H1 (cell line): ENCODE results near the gene CD46. TPM values are rescaled to one million over a fixed set of nuclear protein-coding genes. Genes with fewer than 3 reads are reported as not detected.

Experiments used
- CTCF ChIA-PET: fragments of 300-600 bp; sonication (Branson Sonifier 250); formaldehyde crosslinking; loops from one replicate; lab custom pipeline; 2021; ENCODE audit not compliant: partially characterized antibody; lab: Charles Lee
- POLR2A ChIA-PET: fragments of 300-600 bp; sonication (Branson Sonifier 250); formaldehyde crosslinking; loops from one replicate; lab custom pipeline; 2021; ENCODE audit warnings: inconsistent platforms; ENCODE audit not compliant: partially characterized antibody; lab: Charles Lee
- DNase-seq, 2 experiments: peaks; one replicate each; pipeline versions ENCODE4 v3.0.0 to v3.0.0-alpha.2; 2010 to 2022; ENCODE audit warnings: low spot score in 2 of 2, low read depth in 1 of 2, mixed read lengths in 1 of 2
- FAIRE-seq: peaks from 2 replicates; lab custom pipeline; 2011; peaks lifted over from hg19 to GRCh38; lab: Jason Lieb, UNC
- H2AFZ ChIP-seq: 2 replicates; pipeline ENCODE4 v1.8.1; 2012; ENCODE audit warnings: low read length, inconsistent platforms
- H2AK5ac ChIP-seq: 2 replicates; pipeline ENCODE4 v1.6.1; 2013; ENCODE audit warnings: low read depth, low read length
- H2BK120ac ChIP-seq: replicated peaks from 2 replicates; pipeline ENCODE3; 2013; ENCODE audit warnings: low read depth, low read length, inconsistent platforms
- H2BK12ac ChIP-seq: 2 replicates; pipeline ENCODE4 v1.6.1; 2013; ENCODE audit warnings: low read depth, low read length
- H2BK15ac ChIP-seq: 2 replicates; pipeline ENCODE4 v1.6.1; 2013; ENCODE audit warnings: low read length
- H2BK20ac ChIP-seq: 2 replicates; pipeline ENCODE4 v1.6.1; 2013; ENCODE audit warnings: low read length
- H2BK5ac ChIP-seq: 2 replicates; pipeline ENCODE4 v1.6.1; 2013; ENCODE audit warnings: low read depth, low read length
- H3K14ac ChIP-seq: 2 replicates; pipeline ENCODE4 v1.6.1; 2013; ENCODE audit warnings: inconsistent platforms; ENCODE audit not compliant: insufficient read length
- H3K18ac ChIP-seq: 2 replicates; pipeline ENCODE4 v1.6.1; 2013; ENCODE audit warnings: low read length; ENCODE audit errors: extremely low read depth
- H3K23ac ChIP-seq: 2 replicates; pipeline ENCODE4 v1.6.1; 2013; ENCODE audit warnings: inconsistent platforms; ENCODE audit not compliant: insufficient read length
- H3K23me2 ChIP-seq: 2 replicates; pipeline ENCODE4 v1.6.1; 2013; ENCODE audit warnings: low read depth, low read length
- H3K27ac ChIP-seq: 2 replicates; pipeline ENCODE4 v1.6.1; 2011; ENCODE audit warnings: low read depth, low read length, inconsistent platforms
- H3K27me3 ChIP-seq, 4 experiments: replicated peaks in 1 of 4; 1 replicate in 1 of 4; 2 replicates in 3 of 4; pipeline versions ENCODE4 v1.6.1 to v1.8.1; 2011 to 2013; ENCODE audit warnings: low read length in 3 of 4, mild to moderate bottlenecking in 3 of 4, inconsistent platforms in 2 of 4, mixed read lengths in 2 of 4, moderate library complexity in 1 of 4; ENCODE audit not compliant: control insufficient read depth in 3 of 4, insufficient read depth in 3 of 4; ENCODE audit errors: extremely low read depth in 1 of 4
- H3K36me3 ChIP-seq, 4 experiments: 2 replicates each; pipeline versions ENCODE4 v1.6.1 to v1.8.1; 2011 to 2013; ENCODE audit warnings: mild to moderate bottlenecking in 4 of 4, low read length in 3 of 4, moderate library complexity in 2 of 4, control low read depth in 1 of 4, inconsistent platforms in 1 of 4; ENCODE audit not compliant: insufficient read depth in 4 of 4, control insufficient read depth in 2 of 4
- H3K4ac ChIP-seq: replicated peaks from 2 replicates; pipeline ENCODE3; 2013; ENCODE audit warnings: low read length, low read depth, mixed read lengths, inconsistent platforms; ENCODE audit not compliant: insufficient read length
- H3K4me1 ChIP-seq, 4 experiments: replicated peaks in 1 of 4; 1 replicate in 1 of 4; 2 replicates in 3 of 4; pipeline versions ENCODE4 v1.6.1 to v1.8.1; 2011 to 2013; ENCODE audit warnings: low read length in 3 of 4, inconsistent platforms in 2 of 4, mixed read lengths in 1 of 4; ENCODE audit not compliant: insufficient read depth in 4 of 4, control insufficient read depth in 3 of 4
- H3K4me2 ChIP-seq, 2 experiments: 2 replicates each; pipeline versions ENCODE4 v1.6.1 to v1.8.1; 2011 to 2013; ENCODE audit warnings: low read depth in 2 of 2, low read length in 2 of 2, control low read depth in 1 of 2, inconsistent platforms in 1 of 2, mild to moderate bottlenecking in 1 of 2; ENCODE audit not compliant: insufficient read depth in 1 of 2
- H3K4me3 ChIP-seq, 4 experiments: fragments of 200-600, 300-600 bp in 1 of 4; sonication (generic), shearing (Covaris generic), sonication (Bioruptor Twin) in 1 of 4; 2 replicates each; pipeline versions ENCODE4 v1.5.1 to v1.8.1; 2011 to 2016; ENCODE audit warnings: low read length in 4 of 4, low read depth in 3 of 4, control low read depth in 2 of 4, inconsistent platforms in 2 of 4, mild to moderate bottlenecking in 2 of 4, mixed read lengths in 1 of 4, moderate library complexity in 1 of 4; ENCODE audit not compliant: insufficient read depth in 2 of 4; ENCODE audit errors: extremely low read depth in 1 of 4
- H3K56ac ChIP-seq: replicated peaks from 2 replicates; pipeline ENCODE3; 2013; ENCODE audit warnings: low read depth, mild to moderate bottlenecking, mixed read lengths, low read length, inconsistent platforms; ENCODE audit not compliant: insufficient read length
- H3K79me1 ChIP-seq: 2 replicates; pipeline ENCODE4 v1.6.1; 2013; ENCODE audit warnings: low read depth, low read length, control low read depth
- H3K79me2 ChIP-seq, 2 experiments: 2 replicates each; pipeline versions ENCODE4 v1.6.1 to v1.8.1; 2012 to 2013; ENCODE audit warnings: low read length in 2 of 2, mild to moderate bottlenecking in 2 of 2, inconsistent platforms in 1 of 2; ENCODE audit not compliant: insufficient read depth in 2 of 2, control insufficient read depth in 1 of 2
- H3K9ac ChIP-seq, 4 experiments: replicated peaks in 1 of 4; 1 replicate in 1 of 4; 2 replicates in 3 of 4; pipeline versions ENCODE4 v1.6.1 to v1.8.1; 2011 to 2013; ENCODE audit warnings: low read depth in 3 of 4, low read length in 3 of 4, control low read depth in 2 of 4, mild to moderate bottlenecking in 2 of 4, moderate library complexity in 2 of 4, inconsistent platforms in 1 of 4; ENCODE audit errors: extremely low read depth in 1 of 4
- H3K9me3 ChIP-seq, 2 experiments: 2 replicates each; pipeline versions ENCODE4 v1.6.1 to v1.8.1; 2012 to 2013; ENCODE audit warnings: mild to moderate bottlenecking in 2 of 2, moderate library complexity in 2 of 2, control low read depth in 1 of 2, inconsistent platforms in 1 of 2, low read depth in 1 of 2, low read length in 1 of 2, mixed read lengths in 1 of 2; ENCODE audit not compliant: insufficient read depth in 2 of 2
- H4K20me1 ChIP-seq, 2 experiments: replicated peaks in 1 of 2; 2 replicates each; pipeline versions ENCODE3 to v1.8.1; 2011 to 2013; ENCODE audit warnings: inconsistent platforms in 2 of 2, low read length in 2 of 2, mild to moderate bottlenecking in 1 of 2; ENCODE audit not compliant: insufficient read depth in 2 of 2, control insufficient read depth in 1 of 2
- H4K5ac ChIP-seq: 2 replicates; pipeline ENCODE4 v1.6.1; 2013; ENCODE audit warnings: low read length, low read depth, mixed read lengths, inconsistent platforms; ENCODE audit not compliant: insufficient read length
- H4K8ac ChIP-seq: 2 replicates; pipeline ENCODE4 v1.8.0; 2013; ENCODE audit warnings: mild to moderate bottlenecking, moderate library complexity, low read length, inconsistent platforms; ENCODE audit not compliant: insufficient read depth; ENCODE audit errors: extremely low read depth
- H4K91ac ChIP-seq: replicated peaks from 2 replicates; pipeline ENCODE3; 2013; ENCODE audit warnings: low read length, mixed read lengths, inconsistent platforms; ENCODE audit not compliant: insufficient read length
- TAF7 ChIP-seq: optimal IDR thresholded peaks from 2 replicates; pipeline ENCODE3; 2011; ENCODE audit warnings: low read depth, mild to moderate bottlenecking, inconsistent platforms, low read length, moderate library complexity, borderline replicate concordance
- WGBS, 2 experiments: shearing (Covaris generic) in 1 of 2; methylation state at CpG; one replicate each; pipeline versions ENCODE4 v1.1.6 to v1.1.7; 2013 to 2015; ENCODE audit warnings: low lambda C conversion rate in 2 of 2, mixed read lengths in 2 of 2, inconsistent platforms in 1 of 2, low coverage in 1 of 2, missing lambda C conversion rate in 1 of 2; ENCODE audit not compliant: insufficient replicate concordance in 2 of 2, insufficient coverage in 1 of 2, insufficient read length in 1 of 2; ENCODE audit errors: extremely low coverage in 1 of 2, missing lambda C conversion rate in 1 of 2; 5-methylcytosine and 5-hydroxymethylcytosine counted together
- polyA plus RNA-seq, 7 experiments: library from polyadenylated mRNA; depleted of rRNA in 3 of 7; stranded (reverse) in 5 of 7; unstranded in 2 of 7; fragments of >200 nt in 5 of 7; fragments of 200-250 nt in 2 of 7; gene quantifications; 1 replicate in 5 of 7; 2 replicates in 1 of 7; 4 replicates in 1 of 7; pipeline versions ENCODE4 v1.2.1 to v1.2.3, GENCODE V29; 2011 to 2013; ENCODE audit warnings: missing spikeins in 2 of 7, mixed read lengths in 2 of 7
- total RNA-seq: library from RNA; stranded (reverse); fragmentation: NEBNext Ultra II Directional; extraction: Animal tissue kit (Norgen Biotek cat#: 25700); gene quantifications from 2 replicates; pipeline ENCODE4 v1.2.1, GENCODE V29; 2021
- TF ChIP-seq, protein P1 (sequence below): IDR thresholded peaks from 2 replicates; pipeline ENCODE4 v1.6.1; 2012; ENCODE audit warnings: inconsistent platforms

Gene CD46
- total and polyA plus RNA-seq, 2 of the 8 experiments (the other 6 are each of a cell fraction or from before 2014, with no cell fraction given): 60.9 to 113 TPM

DNA sequence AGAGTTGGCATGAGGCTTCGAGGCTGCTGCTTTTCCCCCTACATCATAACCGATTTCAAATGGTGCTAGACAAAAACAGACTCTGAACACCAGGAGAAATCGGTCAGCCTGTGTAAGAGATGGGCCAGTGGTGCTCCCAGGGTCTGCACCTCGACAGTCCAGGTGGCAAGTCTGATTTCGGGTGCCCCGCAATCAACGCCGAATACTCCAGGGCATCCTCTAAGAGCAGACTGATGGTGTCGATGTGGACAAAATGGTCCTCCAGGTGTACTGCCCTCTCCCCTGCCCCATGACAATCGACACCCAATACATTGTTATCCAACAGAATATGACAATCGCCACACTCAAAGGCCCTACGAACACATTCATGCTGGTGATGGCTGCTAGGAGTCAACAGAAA, 50.0 kb downstream of the CD46 start:
- H3K9me3 ChIP-seq: no peaks in the 10 kb centered on the region
- no peak overlapping the region for H2BK12ac ChIP-seq
- no peak overlapping the region for H2AFZ ChIP-seq
- H3K27me3 ChIP-seq: no peaks in the 10 kb centered on the region; a peak in 2 of 7 replicates
- peaks cover 0 to 5% (median 2%) of the 10 kb centered on the region in 4 experiments; a peak in 2 of 7 replicates for H3K4me1 ChIP-seq
- H2BK120ac ChIP-seq: no peak overlapping the region
- CTCF ChIA-PET: interaction anchor here (1.5 kb wide), 1 partner anchor 74 kb away, joined by 3 read pairs; no protein-coding TSS in a partner anchor
- H3K27ac ChIP-seq: no peak overlapping the region
- H3K79me2 ChIP-seq: no peaks in the 10 kb centered on the region
- no peak overlapping the region for H3K9ac ChIP-seq
- H3K79me1 ChIP-seq: no peaks in the 10 kb centered on the region
- H3K14ac ChIP-seq: no peak overlapping the region
- H2AK5ac ChIP-seq: no peak overlapping the region
- TF ChIP-seq TAF7: no peak
- TF ChIP-seq, protein P1, sequence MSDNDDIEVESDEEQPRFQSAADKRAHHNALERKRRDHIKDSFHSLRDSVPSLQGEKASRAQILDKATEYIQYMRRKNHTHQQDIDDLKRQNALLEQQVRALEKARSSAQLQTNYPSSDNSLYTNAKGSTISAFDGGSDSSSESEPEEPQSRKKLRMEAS: no peak
- WGBS, 2 experiments: 88% methylated on average over 12 of the region's 12 CpGs; no CpG with 5 or more reads in 1 of the 2 experiments
- no peak overlapping the region for H4K8ac ChIP-seq
- DNase-seq (no peak), FAIRE-seq (no peak)
- H3K4ac ChIP-seq: no peak overlapping the region
- H2BK15ac ChIP-seq: no peak overlapping the region
- no peak overlapping the region for H3K56ac ChIP-seq
- H3K18ac ChIP-seq: no peak overlapping the region
- POLR2A ChIA-PET: interaction anchor here (1.4 kb wide), 1 partner anchor 21 kb away, joined by 3 read pairs; no protein-coding TSS in a partner anchor
- H3K4me2 ChIP-seq: no peak overlapping the region
- no peak overlapping the region for H2BK5ac ChIP-seq
- no peaks in the 10 kb centered on the region for H3K23me2 ChIP-seq
- no peak overlapping the region for H4K5ac ChIP-seq
- no peak overlapping the region for H3K23ac ChIP-seq
- no peak overlapping the region for H2BK20ac ChIP-seq
- H3K4me3 ChIP-seq: no peak overlapping the region
- no peak overlapping the region for H4K91ac ChIP-seq
- no peaks in the 10 kb centered on the region for H3K36me3 ChIP-seq
- no peaks in the 10 kb centered on the region for H4K20me1 ChIP-seq
